ENCODE data around the gene PRSS36. TPM values are rescaled to one million over a fixed set of nuclear protein-coding genes. Genes with fewer than 3 reads are reported as not detected.
A peak's percentile ranks its signal among the peaks of the same experiment; 100 is the strongest.

Gene PRSS36
- total and polyA plus RNA-seq, 9 of the 15 experiments (the other 6 are each of a cell fraction or from before 2014, with no cell fraction given), result 0.09 to 1.2 (median 0.54) TPM; not detected in 2

DNA sequence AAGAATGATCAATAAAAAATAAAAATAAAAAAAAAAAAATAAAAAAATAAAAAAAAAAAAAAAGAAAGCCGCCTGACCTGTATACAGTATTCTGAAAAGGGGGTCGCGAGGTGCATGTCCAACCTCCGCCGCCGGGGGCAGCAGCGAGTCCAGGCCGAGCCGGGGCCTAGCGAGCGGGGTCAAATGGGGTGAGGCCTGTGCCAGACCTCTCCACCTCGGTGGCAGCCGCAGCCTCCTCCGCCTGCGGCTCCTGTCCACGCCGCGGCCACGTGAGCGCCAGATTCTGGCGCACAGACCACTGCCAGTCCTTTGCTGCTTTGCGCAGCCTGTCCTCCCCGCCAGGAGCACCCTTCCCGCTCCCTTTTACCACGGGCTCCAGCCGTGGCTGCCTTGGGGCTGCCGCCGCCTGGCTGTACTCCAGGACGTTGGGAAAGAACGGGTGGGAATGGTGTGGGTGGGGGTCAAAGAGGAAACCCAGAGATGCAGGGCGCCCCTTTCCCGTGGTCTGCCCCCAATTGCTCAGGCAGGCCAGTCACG, 44.1 kb downstream of the PRSS36 start (continued):
- TF ChIP-seq, protein P1, sequence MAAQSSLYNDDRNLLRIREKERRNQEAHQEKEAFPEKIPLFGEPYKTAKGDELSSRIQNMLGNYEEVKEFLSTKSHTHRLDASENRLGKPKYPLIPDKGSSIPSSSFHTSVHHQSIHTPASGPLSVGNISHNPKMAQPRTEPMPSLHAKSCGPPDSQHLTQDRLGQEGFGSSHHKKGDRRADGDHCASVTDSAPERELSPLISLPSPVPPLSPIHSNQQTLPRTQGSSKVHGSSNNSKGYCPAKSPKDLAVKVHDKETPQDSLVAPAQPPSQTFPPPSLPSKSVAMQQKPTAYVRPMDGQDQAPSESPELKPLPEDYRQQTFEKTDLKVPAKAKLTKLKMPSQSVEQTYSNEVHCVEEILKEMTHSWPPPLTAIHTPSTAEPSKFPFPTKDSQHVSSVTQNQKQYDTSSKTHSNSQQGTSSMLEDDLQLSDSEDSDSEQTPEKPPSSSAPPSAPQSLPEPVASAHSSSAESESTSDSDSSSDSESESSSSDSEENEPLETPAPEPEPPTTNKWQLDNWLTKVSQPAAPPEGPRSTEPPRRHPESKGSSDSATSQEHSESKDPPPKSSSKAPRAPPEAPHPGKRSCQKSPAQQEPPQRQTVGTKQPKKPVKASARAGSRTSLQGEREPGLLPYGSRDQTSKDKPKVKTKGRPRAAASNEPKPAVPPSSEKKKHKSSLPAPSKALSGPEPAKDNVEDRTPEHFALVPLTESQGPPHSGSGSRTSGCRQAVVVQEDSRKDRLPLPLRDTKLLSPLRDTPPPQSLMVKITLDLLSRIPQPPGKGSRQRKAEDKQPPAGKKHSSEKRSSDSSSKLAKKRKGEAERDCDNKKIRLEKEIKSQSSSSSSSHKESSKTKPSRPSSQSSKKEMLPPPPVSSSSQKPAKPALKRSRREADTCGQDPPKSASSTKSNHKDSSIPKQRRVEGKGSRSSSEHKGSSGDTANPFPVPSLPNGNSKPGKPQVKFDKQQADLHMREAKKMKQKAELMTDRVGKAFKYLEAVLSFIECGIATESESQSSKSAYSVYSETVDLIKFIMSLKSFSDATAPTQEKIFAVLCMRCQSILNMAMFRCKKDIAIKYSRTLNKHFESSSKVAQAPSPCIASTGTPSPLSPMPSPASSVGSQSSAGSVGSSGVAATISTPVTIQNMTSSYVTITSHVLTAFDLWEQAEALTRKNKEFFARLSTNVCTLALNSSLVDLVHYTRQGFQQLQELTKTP (IDR thresholded peaks at IDR 0.05; ENCODE audit: low read depth in 1 of 2, partially characterized antibody in 2 of 2), result peak in 1 of 2 experiments; percentile 23
- 0 out of 2 replicates have a peak, but pooled peaks have one; percentile 54 for TF ChIP-seq KLF13 (tag; IDR thresholded peaks at IDR 0.05; ENCODE audit: borderline replicate concordance, low read depth)
- TF ChIP-seq, protein P2, sequence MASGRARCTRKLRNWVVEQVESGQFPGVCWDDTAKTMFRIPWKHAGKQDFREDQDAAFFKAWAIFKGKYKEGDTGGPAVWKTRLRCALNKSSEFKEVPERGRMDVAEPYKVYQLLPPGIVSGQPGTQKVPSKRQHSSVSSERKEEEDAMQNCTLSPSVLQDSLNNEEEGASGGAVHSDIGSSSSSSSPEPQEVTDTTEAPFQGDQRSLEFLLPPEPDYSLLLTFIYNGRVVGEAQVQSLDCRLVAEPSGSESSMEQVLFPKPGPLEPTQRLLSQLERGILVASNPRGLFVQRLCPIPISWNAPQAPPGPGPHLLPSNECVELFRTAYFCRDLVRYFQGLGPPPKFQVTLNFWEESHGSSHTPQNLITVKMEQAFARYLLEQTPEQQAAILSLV (tag; IDR thresholded peaks at IDR 0.05), result no peak
- TF ChIP-seq ASH1L (IDR thresholded peaks at IDR 0.05; ENCODE audit: borderline replicate concordance, low read depth, partially characterized antibody), result no peak
- TF ChIP-seq, protein P3, sequence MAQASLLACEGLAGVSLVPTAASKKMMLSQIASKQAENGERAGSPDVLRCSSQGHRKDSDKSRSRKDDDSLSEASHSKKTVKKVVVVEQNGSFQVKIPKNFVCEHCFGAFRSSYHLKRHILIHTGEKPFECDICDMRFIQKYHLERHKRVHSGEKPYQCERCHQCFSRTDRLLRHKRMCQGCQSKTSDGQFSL (CRISPR knock-in tag; IDR thresholded peaks at IDR 0.05), result no peak
- TF ChIP-seq, protein P3 (tag; IDR thresholded peaks at IDR 0.05), result no peak
- TF ChIP-seq ZNF124 (CRISPR knock-in tag; IDR thresholded peaks at IDR 0.05), result no peak
- TF ChIP-seq, protein P4, sequence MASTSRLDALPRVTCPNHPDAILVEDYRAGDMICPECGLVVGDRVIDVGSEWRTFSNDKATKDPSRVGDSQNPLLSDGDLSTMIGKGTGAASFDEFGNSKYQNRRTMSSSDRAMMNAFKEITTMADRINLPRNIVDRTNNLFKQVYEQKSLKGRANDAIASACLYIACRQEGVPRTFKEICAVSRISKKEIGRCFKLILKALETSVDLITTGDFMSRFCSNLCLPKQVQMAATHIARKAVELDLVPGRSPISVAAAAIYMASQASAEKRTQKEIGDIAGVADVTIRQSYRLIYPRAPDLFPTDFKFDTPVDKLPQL (IDR thresholded peaks at IDR 0.05; ENCODE audit: extremely low read depth, insufficient read length), result no peak
- TF ChIP-seq FOXK1 (CRISPR knock-in tag; IDR thresholded peaks at IDR 0.05; ENCODE audit: borderline replicate concordance), result no peak
- TF ChIP-seq, protein P5, sequence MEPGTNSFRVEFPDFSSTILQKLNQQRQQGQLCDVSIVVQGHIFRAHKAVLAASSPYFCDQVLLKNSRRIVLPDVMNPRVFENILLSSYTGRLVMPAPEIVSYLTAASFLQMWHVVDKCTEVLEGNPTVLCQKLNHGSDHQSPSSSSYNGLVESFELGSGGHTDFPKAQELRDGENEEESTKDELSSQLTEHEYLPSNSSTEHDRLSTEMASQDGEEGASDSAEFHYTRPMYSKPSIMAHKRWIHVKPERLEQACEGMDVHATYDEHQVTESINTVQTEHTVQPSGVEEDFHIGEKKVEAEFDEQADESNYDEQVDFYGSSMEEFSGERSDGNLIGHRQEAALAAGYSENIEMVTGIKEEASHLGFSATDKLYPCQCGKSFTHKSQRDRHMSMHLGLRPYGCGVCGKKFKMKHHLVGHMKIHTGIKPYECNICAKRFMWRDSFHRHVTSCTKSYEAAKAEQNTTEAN (CRISPR knock-in tag; IDR thresholded peaks at IDR 0.05), result no peak
- peak; percentile 31; the same call in 1 of the 2 replicates for TF ChIP-seq JUND (IDR thresholded peaks at IDR 0.05; ENCODE audit: borderline replicate concordance, low read depth, low read length)
- TF ChIP-seq JUND (tag; IDR thresholded peaks at IDR 0.05; ENCODE audit: borderline replicate concordance, low read depth, low read length), result peak; percentile 67; the same call in 1 of the 3 replicates
- TF ChIP-seq, protein P6, sequence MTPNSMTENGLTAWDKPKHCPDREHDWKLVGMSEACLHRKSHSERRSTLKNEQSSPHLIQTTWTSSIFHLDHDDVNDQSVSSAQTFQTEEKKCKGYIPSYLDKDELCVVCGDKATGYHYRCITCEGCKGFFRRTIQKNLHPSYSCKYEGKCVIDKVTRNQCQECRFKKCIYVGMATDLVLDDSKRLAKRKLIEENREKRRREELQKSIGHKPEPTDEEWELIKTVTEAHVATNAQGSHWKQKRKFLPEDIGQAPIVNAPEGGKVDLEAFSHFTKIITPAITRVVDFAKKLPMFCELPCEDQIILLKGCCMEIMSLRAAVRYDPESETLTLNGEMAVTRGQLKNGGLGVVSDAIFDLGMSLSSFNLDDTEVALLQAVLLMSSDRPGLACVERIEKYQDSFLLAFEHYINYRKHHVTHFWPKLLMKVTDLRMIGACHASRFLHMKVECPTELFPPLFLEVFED (CRISPR knock-in tag; conservative IDR thresholded peaks at IDR 0.05), result peak; percentile 75; the same call in 1 of the 2 replicates
- peak; percentile 86 for TF ChIP-seq NFIC (IDR thresholded peaks at IDR 0.05)
- TF ChIP-seq, protein P7, sequence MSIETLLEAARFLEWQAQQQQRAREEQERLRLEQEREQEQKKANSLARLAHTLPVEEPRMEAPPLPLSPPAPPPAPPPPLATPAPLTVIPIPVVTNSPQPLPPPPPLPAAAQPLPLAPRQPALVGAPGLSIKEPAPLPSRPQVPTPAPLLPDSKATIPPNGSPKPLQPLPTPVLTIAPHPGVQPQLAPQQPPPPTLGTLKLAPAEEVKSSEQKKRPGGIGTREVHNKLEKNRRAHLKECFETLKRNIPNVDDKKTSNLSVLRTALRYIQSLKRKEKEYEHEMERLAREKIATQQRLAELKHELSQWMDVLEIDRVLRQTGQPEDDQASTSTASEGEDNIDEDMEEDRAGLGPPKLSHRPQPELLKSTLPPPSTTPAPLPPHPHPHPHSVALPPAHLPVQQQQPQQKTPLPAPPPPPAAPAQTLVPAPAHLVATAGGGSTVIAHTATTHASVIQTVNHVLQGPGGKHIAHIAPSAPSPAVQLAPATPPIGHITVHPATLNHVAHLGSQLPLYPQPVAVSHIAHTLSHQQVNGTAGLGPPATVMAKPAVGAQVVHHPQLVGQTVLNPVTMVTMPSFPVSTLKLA (conservative IDR thresholded peaks at IDR 0.05), result peak; percentile 91 to 93

Measured in K562 (cell line).